Measurements from ENCODE around the gene VSIG10L2.

- TF ChIP-seq POLR2A (IDR thresholded peaks at IDR 0.05) (no peak), CTCF (IDR thresholded peaks at IDR 0.05) (no peak)
These were observed 53.5 kb downstream of the VSIG10L2 start for GRCh38 chr11:125999234-125999880.

Measured in vagina (tissue), 2 donors.